Tibial nerve (tissue), 4 donors: ENCODE results near the gene KLHL17.

Experiments used
- EP300 ChIP-seq, 2 donors: sonication (generic); formaldehyde crosslinking; IDR thresholded peaks; one replicate each; pipeline ENCODE4 v1.6.1; 2017; ENCODE audit warnings: antibody characterized with exemption in 2 of 2, mild to moderate bottlenecking in 1 of 2
- POLR2A ChIP-seq, 2 donors: fragments of 450-650 bp; IDR thresholded peaks; one replicate each; pipeline ENCODE4 v1.6.1; 2017; ENCODE audit warnings: antibody characterized with exemption in 2 of 2, mild to moderate bottlenecking in 2 of 2, moderate library complexity in 2 of 2
- TF ChIP-seq, protein P1 (sequence below), 5 experiments: fragments of 200-600 bp in 3 of 5; fragments of 450-650 bp in 2 of 5; sonication (generic) in 3 of 5; IDR thresholded peaks; one replicate each; pipeline ENCODE4 v1.5.1; 2016 to 2019; ENCODE audit warnings: antibody characterized with exemption in 5 of 5, mild to moderate bottlenecking in 3 of 5, moderate library complexity in 2 of 5

GRCh38 chr1:1005774-1006304 is 45.5 kb downstream of the KLHL17 start:
- TF ChIP-seq, protein P1, sequence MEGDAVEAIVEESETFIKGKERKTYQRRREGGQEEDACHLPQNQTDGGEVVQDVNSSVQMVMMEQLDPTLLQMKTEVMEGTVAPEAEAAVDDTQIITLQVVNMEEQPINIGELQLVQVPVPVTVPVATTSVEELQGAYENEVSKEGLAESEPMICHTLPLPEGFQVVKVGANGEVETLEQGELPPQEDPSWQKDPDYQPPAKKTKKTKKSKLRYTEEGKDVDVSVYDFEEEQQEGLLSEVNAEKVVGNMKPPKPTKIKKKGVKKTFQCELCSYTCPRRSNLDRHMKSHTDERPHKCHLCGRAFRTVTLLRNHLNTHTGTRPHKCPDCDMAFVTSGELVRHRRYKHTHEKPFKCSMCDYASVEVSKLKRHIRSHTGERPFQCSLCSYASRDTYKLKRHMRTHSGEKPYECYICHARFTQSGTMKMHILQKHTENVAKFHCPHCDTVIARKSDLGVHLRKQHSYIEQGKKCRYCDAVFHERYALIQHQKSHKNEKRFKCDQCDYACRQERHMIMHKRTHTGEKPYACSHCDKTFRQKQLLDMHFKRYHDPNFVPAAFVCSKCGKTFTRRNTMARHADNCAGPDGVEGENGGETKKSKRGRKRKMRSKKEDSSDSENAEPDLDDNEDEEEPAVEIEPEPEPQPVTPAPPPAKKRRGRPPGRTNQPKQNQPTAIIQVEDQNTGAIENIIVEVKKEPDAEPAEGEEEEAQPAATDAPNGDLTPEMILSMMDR (IDR thresholded peaks at IDR 0.05), result no peak
- TF ChIP-seq POLR2A (IDR thresholded peaks at IDR 0.05), result no peak
- no peak for TF ChIP-seq EP300 (IDR thresholded peaks at IDR 0.05)
